Raji (cell line): ENCODE results near the gene RAF1.

Experiments used
- POLR2A ChIP-seq: IDR thresholded peaks from 2 replicates; pipeline ENCODE4 v1.6.1; 2011; ENCODE audit warnings: low read depth, low read length, control low read depth; ENCODE audit not compliant: insufficient read depth

RAF1 gene

DNA sequence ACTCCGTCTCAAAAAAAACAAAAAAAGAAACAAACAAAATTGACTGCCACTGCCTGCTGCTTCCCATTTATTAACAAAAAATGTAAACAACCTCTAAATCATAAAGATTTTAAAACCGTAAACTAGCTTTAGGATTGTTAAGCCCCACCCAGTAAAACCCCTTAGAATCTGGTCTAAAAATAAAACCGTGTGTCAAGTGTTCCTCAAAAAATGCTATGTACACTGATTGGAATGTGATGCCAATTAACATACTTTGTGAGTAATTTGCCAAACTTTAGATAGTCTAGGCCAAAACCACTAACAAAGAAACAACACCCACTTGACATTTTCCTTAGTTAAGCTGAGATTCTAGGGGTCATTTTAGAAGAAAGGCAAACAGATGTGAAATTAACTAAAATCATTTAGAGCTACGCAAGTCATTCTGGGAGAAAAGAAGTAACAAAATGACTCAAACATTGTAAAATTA is 5.3 kb downstream of the RAF1 start:
- no peak for TF ChIP-seq POLR2A

DNA sequence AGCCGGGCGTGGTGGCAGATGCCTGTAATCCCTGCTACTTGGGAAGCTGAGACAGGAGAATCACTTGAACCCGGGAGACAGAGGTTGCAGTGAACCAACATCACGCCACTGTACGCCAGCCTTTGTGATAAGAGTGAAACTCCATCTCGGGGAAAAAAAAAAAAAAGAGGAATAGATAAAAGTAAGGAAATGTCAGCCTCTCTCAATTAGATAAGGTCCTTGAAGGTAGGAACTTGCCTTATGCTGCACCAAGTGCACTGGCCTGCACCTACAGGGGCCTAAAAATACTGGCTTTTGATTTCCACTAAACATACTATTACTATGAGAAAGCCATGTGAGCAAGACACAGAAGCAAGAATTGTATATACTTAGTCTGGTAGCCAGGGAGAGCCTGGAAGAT is 7.1 kb downstream of the RAF1 start:
- TF ChIP-seq POLR2A = no peak

DNA sequence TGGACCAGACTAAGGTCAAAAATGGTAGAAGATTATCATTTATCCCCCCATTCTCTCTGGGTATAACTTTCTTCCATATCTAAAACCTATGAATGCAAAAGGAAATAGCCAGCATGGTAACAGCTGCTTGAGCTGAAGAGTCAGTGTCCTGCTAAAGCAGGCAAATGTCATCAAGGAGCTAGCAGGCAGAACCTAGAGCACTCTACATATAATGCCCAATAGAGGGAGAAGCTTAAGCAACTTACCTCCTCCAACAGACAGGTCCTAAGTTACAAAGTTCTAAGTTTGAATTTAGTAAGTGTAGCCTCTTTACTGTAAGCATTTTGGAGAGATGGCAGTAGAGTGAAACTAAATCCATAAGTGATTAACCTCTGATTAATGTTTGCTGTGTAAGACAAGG is 7.7 kb downstream of the RAF1 start:
- TF ChIP-seq POLR2A = no peak

DNA sequence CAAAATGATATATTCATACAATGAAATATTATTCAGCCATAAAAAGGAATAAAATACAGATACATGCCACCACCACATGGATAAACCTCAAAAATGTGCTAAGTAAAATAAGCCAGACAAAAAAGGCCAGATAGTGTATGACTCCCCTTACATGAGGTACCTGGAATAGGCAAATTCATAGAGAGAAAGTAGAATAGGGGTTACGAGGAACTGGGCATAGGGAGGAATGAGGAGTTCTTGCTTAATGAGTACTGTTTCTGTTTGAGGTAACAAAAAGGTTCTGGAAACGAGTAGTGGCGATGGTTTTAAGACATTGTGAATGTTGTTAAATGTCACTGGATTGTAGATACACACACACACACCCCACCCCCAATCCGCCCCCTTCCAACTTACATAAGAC is 8.2 kb downstream of the RAF1 start:
- no peak for TF ChIP-seq POLR2A

DNA sequence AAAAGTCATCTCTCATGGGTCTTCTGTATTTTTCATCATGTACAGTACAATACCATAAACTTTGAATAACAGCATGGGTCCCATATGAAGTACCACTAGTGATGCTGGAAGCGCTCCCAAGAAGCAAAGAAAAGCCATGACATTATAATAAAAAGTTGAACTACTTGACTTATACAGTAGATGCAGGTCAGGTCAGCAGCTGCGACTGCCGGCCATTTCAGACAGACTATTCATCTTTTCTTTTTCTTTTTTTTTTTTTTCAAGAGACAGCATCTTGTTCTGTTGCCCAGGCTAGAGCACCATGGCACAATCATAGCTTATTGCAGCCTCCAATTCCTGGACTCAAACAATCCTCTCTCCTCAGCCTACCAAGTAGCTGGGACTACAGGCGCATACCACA is 10.2 kb downstream of the RAF1 start:
- TF ChIP-seq POLR2A = no peak

DNA sequence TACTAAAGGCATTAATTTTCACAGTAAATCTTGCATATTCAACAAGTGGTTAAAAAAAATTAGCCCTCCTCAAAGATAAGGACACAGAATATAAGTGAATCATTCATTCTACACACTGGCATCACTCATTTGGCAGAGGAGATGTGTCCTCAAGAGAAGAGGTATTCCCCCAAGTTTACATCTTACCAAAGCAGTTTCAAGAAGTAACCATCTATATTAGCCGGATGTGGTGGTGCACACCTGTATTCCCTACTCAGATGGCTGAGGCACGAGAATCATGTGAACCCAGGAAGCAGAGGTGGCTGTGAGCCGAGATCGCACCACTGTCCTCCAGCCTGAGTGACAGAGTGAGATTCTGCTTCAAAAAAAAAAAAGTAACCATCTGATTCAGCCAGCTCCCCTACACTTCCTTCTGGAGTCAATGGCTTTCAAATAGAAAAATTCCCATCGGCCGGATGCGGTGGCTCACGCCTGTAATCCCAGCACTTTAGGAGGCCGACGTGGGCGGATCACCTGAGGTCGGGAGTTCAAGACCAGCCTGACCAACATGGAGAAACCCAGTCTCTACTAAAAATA is 15.4 kb downstream of the RAF1 start:
- TF ChIP-seq POLR2A = no peak

DNA sequence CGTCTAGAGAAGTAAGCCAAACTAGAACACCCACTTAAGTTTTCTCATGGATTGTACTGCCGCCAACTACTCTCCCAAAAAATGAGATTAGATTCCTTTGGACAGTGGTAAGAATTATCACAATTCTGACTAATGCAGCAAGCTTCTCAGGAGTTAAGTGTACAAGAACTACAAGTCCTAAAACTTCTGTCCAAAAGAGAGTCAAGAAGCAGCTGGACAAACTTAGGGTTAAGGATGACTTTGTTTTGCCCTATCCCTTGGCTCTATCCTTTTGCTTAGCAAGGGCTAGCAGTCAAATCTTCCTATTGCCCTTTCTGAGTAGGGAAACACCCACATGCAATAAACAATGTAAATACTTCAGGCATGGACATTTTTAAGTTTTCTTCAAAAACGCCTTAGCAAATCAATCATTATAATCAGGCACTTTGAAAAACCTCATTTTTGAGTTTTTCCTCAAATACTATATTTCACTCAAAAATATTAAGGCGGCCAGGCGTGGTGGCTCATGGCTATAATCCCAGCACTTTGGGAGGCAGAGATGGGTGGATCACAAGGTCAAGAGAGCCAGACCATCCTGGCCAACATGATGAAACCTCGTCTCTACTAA is 19.5 kb downstream of the RAF1 start:
- no peak for TF ChIP-seq POLR2A

DNA sequence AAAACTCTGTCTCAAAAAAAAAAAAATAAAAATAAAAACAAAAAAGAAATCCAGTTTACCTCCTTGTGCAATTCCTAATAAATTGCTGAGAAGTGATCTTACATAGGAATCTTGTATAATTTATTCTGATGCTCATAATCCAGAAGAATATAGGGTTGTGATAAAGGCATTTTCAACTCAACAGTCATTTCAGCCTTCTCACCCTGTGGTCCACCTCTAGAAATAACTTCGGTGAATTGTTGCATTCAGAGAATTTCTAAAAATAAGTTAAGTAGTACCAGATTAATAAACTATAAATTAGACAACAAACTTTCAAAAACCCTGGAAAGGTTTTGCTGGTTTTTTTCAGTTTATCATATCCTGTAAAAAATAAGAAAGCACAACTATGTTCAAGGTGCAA is 20.2 kb downstream of the RAF1 start:
- TF ChIP-seq POLR2A = no peak

DNA sequence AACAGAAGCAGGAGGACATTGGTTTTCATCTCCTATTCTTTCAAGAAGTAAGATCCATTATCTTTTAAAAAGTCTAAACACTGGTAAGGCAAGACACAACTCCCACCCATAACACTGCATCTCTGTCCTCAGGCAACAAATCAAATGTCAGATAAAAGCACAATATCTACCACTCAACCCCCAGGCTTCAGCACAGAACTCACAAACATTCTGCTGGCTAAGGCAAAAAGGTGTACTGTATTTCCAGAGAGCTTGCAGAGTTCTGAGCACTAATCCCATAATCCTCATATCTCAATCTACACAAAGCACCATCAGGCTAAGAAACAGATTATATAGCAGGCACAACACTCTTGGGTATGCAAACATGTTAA is 20.9 kb downstream of the RAF1 start:
- no peak for TF ChIP-seq POLR2A

DNA sequence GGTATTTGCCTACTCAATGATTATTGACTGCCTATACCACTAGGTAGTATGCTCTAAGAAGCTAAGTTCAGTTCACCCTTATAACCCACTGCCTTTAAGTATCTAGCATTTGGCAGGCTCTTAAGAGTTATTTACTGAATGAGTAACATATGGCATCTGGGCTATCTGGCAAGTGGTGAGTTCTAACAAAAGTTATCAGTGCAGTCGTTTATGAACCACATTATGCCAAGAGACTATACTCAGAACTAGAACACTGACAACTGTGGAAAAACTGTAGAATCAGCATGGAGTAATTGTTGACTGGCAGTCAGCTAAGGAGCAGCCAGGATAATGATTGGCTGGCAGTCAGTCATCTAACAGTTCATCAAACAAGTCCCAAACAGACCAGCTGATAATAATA is 25.8 kb downstream of the RAF1 start:
- no peak for TF ChIP-seq POLR2A

DNA sequence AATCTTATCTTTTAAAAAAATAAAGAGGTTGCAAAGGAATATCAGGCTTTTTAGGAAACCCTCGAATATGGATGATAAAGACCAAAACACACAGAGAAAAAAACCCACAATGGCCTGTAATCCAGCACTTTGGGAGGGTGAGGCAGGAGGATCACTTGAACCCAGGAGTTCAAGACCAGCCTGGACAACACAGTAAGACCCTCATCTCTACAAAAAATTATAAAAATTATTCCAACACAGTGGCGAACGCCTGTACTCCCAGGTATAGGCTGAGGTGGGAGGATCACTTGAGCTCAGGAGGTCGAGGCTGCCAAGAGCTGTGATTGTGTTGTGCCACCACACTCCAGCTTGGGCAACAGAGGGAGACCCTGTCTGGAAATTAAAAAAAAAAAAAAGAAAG is 30.8 kb downstream of the RAF1 start:
- no peak for TF ChIP-seq POLR2A

DNA sequence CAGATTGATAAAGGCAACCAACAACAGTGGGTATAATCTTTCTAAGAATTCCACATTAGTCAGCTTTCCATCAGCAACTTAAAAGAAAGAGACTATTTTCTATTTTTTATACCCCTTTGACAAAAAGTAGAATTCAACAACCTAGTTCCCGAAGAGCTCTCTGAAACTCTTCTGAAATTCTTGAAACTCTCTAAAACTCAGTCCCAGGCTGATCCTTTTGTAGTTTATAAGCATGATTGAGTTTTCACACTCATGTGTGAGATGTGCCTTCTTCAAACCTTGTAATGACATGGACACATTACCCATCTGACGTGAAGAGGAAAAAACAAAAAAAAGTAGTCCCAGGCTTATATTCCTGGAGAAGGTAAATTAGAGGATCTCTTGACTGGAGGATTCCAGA is 31.4 kb downstream of the RAF1 start:
- TF ChIP-seq POLR2A = no peak

DNA sequence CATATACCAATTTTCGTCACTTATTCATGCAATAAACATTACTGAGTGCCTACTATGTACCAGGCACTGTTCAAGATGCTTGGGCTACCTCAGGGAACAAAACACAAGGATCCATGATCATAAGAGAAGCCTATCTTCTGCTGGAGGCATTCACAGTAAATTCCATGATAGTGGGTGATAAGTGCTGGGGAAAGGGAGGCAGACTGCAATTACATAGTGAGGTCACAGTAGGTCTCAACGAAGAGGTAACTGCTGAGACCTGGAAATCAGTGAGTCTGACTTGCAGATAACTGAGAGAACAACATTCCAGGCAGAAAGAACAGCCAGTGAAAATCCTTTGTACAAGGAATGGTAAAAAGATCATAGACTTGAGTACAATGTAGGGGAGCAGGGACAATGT is 33.6 kb downstream of the RAF1 start:
- no peak for TF ChIP-seq POLR2A

DNA sequence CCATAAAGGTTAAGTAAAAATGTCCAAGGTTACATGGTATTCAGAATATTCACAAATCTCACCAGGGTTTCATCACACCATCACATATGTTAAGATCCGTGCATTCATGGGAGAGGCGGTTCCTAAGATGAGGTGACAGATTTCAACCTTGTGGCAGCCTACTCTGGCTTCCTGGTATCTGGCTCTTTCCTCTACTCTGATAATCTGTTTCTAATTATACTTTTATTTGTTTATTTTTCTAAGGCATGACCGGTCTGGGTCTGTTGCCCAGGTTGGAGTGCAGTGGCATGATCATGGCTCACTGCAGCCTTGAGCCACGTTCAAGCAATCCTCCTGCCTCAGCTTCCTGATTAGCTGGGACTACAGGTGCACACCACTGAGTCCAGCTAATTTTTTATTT is 34.4 kb downstream of the RAF1 start:
- TF ChIP-seq POLR2A = no peak

DNA sequence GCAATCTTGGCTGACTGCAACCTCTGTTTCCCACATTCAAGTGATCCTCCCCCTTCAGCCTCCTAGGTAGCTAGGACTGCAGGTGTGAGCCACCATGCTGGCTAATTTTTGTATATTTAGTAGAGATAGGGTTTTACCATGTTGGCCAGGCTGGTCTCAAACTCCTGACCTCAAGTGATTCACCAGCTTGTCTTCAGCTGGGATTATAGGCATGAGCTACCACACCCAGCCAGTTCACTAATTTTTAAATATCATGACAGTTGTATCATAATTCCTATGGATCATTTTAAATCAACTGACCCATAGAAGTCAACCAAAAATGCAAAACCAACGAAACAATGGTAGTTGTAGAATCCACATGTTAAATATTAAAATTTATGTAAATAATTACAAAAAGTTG is 35.1 kb downstream of the RAF1 start:
- no peak for TF ChIP-seq POLR2A

DNA sequence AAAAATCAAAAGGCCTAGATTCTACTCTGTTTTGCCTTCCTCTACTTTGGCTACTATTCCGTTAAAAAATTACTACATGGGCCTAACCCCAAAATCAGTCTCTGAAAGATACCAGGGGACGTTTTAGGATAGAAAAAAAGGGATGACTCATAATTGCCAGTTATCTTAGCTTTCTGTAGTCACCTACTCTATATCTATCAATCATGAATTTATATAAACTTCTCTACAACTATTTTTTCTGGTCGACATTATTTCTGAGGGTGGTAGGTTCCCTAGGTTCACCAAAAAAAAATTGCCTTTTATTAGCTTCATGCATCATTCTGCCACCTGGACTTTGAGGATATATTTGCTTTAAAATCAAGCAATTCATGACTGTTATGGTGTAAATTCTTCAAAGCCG is 36.5 kb downstream of the RAF1 start:
- TF ChIP-seq POLR2A = no peak

DNA sequence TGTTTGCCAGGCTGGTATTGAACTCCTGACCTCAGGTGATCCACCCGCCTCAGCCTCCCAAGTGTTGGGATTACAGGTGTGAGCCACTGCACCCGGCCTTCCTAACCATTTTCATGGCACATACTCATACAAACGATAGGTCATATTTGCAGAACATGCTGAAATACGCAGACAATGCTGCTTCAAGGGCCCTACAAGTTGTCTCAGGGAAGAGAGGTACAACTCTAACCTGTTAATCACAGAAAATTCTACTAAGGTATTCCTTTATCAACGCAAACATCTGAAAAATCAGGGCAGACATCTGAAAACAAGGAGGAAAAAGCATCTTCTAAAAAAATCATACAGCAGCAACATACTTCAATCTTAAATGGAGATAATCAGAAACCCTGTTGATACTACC is 39.9 kb downstream of the RAF1 start:
- TF ChIP-seq POLR2A = no peak

DNA sequence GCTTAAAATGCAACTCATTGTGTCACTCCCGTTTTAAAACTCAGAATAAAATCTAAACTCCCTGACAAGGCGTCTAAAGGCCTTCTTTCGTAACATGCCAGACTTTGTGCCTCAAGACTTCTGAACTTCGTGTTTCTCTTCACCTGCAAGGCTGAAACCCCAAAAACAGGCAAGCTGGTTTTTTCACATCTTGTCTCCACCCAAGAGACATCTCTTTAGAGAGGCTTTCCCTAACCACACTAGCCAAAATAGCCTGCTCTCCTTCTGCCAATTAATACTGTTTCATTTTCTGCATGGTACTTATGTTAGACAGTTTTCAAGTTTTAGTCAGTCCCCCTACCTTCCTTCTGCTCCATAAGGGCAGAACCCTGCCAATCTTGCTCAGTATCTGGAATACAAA is 41.6 kb downstream of the RAF1 start:
- TF ChIP-seq POLR2A = no peak

DNA sequence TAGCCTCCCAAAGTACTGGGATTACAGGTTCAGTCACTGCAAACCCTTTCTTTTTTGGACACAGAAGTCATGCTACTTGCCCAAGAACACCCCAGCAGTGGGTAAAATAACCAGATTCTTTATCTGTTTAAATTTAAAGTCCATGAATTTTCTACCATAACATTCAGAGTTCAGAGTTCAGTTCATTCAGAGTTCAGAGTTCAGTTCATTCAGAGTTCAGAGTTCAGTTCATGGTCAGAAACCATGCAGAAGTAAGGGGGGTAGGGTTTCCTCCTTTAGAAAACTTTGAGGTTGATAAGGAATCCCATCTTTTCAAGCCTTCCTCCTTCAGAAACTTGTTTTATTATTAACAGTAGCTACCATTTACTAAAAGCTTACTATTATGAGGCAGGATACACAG is 43.2 kb downstream of the RAF1 start:
- TF ChIP-seq POLR2A = no peak
